ENCODE results near the gene DIMT1.

DIMT1 gene

DNA sequence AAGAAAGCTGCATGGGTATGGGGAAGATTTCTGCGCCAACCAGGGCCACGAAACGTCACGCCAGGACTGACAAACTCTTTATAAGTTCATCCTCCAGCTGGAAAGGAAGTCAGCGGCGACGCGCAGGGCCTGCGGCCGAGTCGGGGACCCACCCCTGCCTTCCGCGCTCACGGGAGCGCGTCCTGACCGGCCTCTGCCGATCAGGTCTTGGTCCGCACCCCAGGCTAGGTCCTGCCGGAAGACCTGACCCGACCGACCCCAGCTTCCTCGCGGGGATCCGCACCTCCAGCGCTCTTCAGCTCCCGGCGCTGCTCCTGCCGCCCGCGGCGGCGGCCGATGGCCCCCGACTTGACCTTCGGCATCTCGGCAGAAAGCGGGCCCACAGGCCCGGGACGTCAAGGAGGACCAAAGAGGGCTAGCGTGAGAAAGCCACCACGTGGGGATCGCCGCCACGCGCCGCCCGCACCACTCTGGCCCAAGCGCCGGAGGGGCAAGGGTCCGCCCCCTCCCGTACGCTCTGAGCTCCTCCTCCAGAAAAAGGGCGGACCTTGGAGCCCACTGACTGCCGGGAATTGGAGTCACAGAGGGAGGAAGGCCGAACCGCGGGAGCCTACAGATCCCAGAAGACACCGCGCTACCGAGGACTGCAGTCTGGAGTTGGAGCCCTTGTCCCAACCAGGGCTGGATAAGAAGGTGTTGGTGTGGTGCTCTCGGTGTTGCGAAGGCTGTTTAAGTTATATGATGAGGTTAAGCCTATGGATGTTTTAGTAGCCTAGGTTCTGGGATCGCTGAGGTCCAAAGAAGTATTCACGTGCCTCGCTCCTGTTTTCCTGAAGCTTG is at the start of gene DIMT1 (continued):
- TF ChIP-seq ZNF23 (tag by site-specific recombination; IDR thresholded peaks at IDR 0.05; ENCODE audit: borderline replicate concordance) (no peak), MYNN (tag by site-specific recombination; IDR thresholded peaks at IDR 0.05; ENCODE audit: borderline replicate concordance) (no peak), GLIS1 (tag by site-specific recombination; IDR thresholded peaks at IDR 0.05) (peak; percentile 27; the same call in 1 of the 2 replicates), ZNF558 (tag by site-specific recombination; IDR thresholded peaks at IDR 0.05) (no peak), SETDB1 (IDR thresholded peaks at IDR 0.05; ENCODE audit: insufficient read length, low read length) (no peak), ZBTB8A (tag by site-specific recombination; IDR thresholded peaks at IDR 0.05) (peak; percentile 16; the same call in 1 of the 2 replicates), ZNF175 (tag by site-specific recombination; IDR thresholded peaks at IDR 0.05) (no peak), KLF1 (tag by site-specific recombination; IDR thresholded peaks at IDR 0.05) (no peak; the same call in 1 of the 2 replicates), ZNF600 (tag by site-specific recombination; IDR thresholded peaks at IDR 0.05) (peak; percentile 97), MZF1 (tag by site-specific recombination; IDR thresholded peaks at IDR 0.05; ENCODE audit: borderline replicate concordance) (peak; percentile 72), ZNF830 (tag by site-specific recombination; IDR thresholded peaks at IDR 0.05; ENCODE audit: low read depth) (no peak), ZNF221 (tag by site-specific recombination; IDR thresholded peaks at IDR 0.05; ENCODE audit: borderline replicate concordance) (no peak), ZBTB7A (tag by site-specific recombination; IDR thresholded peaks at IDR 0.05; ENCODE audit: low read depth) (peak; percentile 55; the same call in 1 of the 2 replicates), OSR2 (tag by site-specific recombination; IDR thresholded peaks at IDR 0.05) (0 out of 2 replicates have a peak, but pooled peaks have one; percentile 16), ZNF548 (tag by site-specific recombination; IDR thresholded peaks at IDR 0.05) (no peak), KLF9 (tag by site-specific recombination; IDR thresholded peaks at IDR 0.05; ENCODE audit: low read depth) (peak; percentile 94), RBAK (tag by site-specific recombination; IDR thresholded peaks at IDR 0.05) (no peak), WT1 (tag by site-specific recombination; IDR thresholded peaks at IDR 0.05) (no peak; the same call in 1 of the 2 replicates), ZNF701 (tag by site-specific recombination; IDR thresholded peaks at IDR 0.05) (no peak), ZNF274 (IDR thresholded peaks at IDR 0.05; ENCODE audit: low read length) (no peak), ZNF274 (tag by site-specific recombination; IDR thresholded peaks at IDR 0.05; ENCODE audit: borderline replicate concordance) (no peak), ZNF561 (tag by site-specific recombination; IDR thresholded peaks at IDR 0.05; ENCODE audit: borderline replicate concordance) (peak; percentile 58), ZNF529 (tag by site-specific recombination; IDR thresholded peaks at IDR 0.05; ENCODE audit: insufficient replicate concordance) (no peak), ZBTB20 (tag by site-specific recombination; IDR thresholded peaks at IDR 0.05) (peak; percentile 93)
- TF ChIP-seq, protein P1, sequence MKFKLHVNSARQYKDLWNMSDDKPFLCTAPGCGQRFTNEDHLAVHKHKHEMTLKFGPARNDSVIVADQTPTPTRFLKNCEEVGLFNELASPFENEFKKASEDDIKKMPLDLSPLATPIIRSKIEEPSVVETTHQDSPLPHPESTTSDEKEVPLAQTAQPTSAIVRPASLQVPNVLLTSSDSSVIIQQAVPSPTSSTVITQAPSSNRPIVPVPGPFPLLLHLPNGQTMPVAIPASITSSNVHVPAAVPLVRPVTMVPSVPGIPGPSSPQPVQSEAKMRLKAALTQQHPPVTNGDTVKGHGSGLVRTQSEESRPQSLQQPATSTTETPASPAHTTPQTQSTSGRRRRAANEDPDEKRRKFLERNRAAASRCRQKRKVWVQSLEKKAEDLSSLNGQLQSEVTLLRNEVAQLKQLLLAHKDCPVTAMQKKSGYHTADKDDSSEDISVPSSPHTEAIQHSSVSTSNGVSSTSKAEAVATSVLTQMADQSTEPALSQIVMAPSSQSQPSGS (tag by site-specific recombination; IDR thresholded peaks at IDR 0.05; ENCODE audit: low read depth), result no peak
- TF ChIP-seq, protein P2, sequence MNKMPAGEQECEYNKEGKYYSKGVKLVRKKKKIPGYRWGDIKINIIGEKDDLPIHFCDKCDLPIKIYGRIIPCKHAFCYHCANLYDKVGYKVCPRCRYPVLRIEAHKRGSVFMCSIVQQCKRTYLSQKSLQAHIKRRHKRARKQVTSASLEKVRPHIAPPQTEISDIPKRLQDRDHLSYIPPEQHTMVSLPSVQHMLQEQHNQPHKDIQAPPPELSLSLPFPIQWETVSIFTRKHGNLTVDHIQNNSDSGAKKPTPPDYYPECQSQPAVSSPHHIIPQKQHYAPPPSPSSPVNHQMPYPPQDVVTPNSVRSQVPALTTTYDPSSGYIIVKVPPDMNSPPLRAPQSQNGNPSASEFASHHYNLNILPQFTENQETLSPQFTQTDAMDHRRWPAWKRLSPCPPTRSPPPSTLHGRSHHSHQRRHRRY (tag by site-specific recombination; IDR thresholded peaks at IDR 0.05), result no peak
- TF ChIP-seq, protein P3, sequence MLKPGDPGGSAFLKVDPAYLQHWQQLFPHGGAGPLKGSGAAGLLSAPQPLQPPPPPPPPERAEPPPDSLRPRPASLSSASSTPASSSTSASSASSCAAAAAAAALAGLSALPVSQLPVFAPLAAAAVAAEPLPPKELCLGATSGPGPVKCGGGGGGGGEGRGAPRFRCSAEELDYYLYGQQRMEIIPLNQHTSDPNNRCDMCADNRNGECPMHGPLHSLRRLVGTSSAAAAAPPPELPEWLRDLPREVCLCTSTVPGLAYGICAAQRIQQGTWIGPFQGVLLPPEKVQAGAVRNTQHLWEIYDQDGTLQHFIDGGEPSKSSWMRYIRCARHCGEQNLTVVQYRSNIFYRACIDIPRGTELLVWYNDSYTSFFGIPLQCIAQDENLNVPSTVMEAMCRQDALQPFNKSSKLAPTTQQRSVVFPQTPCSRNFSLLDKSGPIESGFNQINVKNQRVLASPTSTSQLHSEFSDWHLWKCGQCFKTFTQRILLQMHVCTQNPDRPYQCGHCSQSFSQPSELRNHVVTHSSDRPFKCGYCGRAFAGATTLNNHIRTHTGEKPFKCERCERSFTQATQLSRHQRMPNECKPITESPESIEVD (tag by site-specific recombination; IDR thresholded peaks at IDR 0.05), result no peak
- TF ChIP-seq, protein P4, sequence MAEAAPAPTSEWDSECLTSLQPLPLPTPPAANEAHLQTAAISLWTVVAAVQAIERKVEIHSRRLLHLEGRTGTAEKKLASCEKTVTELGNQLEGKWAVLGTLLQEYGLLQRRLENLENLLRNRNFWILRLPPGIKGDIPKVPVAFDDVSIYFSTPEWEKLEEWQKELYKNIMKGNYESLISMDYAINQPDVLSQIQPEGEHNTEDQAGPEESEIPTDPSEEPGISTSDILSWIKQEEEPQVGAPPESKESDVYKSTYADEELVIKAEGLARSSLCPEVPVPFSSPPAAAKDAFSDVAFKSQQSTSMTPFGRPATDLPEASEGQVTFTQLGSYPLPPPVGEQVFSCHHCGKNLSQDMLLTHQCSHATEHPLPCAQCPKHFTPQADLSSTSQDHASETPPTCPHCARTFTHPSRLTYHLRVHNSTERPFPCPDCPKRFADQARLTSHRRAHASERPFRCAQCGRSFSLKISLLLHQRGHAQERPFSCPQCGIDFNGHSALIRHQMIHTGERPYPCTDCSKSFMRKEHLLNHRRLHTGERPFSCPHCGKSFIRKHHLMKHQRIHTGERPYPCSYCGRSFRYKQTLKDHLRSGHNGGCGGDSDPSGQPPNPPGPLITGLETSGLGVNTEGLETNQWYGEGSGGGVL (tag by site-specific recombination; IDR thresholded peaks at IDR 0.05), result no peak
- TF ChIP-seq, protein P5, sequence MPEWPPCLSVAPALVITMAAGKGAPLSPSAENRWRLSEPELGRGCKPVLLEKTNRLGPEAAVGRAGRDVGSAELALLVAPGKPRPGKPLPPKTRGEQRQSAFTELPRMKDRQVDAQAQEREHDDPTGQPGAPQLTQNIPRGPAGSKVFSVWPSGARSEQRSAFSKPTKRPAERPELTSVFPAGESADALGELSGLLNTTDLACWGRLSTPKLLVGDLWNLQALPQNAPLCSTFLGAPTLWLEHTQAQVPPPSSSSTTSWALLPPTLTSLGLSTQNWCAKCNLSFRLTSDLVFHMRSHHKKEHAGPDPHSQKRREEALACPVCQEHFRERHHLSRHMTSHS (tag by site-specific recombination; IDR thresholded peaks at IDR 0.05), result no peak
- TF ChIP-seq, protein P6, sequence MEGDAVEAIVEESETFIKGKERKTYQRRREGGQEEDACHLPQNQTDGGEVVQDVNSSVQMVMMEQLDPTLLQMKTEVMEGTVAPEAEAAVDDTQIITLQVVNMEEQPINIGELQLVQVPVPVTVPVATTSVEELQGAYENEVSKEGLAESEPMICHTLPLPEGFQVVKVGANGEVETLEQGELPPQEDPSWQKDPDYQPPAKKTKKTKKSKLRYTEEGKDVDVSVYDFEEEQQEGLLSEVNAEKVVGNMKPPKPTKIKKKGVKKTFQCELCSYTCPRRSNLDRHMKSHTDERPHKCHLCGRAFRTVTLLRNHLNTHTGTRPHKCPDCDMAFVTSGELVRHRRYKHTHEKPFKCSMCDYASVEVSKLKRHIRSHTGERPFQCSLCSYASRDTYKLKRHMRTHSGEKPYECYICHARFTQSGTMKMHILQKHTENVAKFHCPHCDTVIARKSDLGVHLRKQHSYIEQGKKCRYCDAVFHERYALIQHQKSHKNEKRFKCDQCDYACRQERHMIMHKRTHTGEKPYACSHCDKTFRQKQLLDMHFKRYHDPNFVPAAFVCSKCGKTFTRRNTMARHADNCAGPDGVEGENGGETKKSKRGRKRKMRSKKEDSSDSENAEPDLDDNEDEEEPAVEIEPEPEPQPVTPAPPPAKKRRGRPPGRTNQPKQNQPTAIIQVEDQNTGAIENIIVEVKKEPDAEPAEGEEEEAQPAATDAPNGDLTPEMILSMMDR (tag by site-specific recombination; IDR thresholded peaks at IDR 0.05), result peak; percentile 34; the same call in 1 of the 2 replicates
